ENCODE measurements around the gene CUL1. TPM values are rescaled to one million over a fixed set of nuclear protein-coding genes. Genes with fewer than 3 reads are reported as not detected.

CUL1 gene
- total RNA-seq, 1 experiment from 2014 or later, result 43.6 TPM

DNA sequence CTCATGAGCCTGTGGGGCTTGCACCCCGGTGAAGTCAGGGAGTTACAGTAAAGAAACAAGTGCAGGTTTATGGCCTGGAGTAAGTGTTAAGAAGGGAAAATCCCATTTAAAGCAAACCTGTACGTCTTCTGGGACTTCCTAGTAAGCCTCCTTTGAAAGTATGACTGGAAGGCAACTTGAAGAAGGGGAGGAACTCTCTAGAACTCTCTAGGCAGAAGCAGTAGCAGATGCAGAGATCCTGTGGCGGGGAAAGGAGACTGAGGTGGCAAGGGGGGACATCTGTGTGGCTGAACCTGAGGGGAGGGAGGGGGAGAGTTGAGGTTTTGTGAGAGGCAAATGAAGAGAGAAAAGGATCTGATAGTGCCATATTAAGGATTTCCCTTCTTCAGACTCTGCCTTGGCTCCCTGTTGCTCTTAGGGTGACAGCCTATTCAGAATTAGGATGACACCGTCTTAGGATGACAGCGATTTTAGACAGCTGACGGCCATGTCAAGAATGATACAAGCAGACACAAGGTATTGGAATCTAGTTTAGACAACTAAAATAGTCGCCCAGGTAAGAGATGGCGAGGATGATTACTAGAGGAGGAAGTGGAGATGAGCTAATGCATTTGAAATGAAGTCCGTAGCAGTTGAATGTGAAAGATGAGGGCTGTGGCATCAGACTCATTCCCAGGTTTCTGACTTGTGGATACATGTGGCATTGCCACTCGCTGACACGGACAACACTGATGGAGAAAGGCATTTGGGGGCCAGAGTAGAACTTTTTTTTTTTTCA lies 29.0 kb downstream of the CUL1 start:
- no peaks in the 10 kb centered on the region for H3K9me2 ChIP-seq (replicated peaks; ENCODE audit: low read length)
- H3K4me3 ChIP-seq (ENCODE audit: low read length), result no peak overlapping the region
- H3K4me2 ChIP-seq (ENCODE audit: low read length), result no peak overlapping the region
- H3K9ac ChIP-seq (ENCODE audit: low read length), result no peak overlapping the region
- TF ChIP-seq, protein P1, sequence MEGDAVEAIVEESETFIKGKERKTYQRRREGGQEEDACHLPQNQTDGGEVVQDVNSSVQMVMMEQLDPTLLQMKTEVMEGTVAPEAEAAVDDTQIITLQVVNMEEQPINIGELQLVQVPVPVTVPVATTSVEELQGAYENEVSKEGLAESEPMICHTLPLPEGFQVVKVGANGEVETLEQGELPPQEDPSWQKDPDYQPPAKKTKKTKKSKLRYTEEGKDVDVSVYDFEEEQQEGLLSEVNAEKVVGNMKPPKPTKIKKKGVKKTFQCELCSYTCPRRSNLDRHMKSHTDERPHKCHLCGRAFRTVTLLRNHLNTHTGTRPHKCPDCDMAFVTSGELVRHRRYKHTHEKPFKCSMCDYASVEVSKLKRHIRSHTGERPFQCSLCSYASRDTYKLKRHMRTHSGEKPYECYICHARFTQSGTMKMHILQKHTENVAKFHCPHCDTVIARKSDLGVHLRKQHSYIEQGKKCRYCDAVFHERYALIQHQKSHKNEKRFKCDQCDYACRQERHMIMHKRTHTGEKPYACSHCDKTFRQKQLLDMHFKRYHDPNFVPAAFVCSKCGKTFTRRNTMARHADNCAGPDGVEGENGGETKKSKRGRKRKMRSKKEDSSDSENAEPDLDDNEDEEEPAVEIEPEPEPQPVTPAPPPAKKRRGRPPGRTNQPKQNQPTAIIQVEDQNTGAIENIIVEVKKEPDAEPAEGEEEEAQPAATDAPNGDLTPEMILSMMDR (conservative IDR thresholded peaks at IDR 0.05; ENCODE audit: low read depth, low read length), result no peak
- TF ChIP-seq EZH2 (IDR thresholded peaks at IDR 0.05; ENCODE audit: low read length, unreplicated experiment), result no peak
- no peak for TF ChIP-seq EZH2phosphoT487 (IDR thresholded peaks at IDR 0.05; ENCODE audit: borderline replicate concordance, low read length)
- DNase-seq, result no peak
- H4K20me1 ChIP-seq (ENCODE audit: low read length), result peaks cover 70% of the 10 kb centered on the region
- intact Hi-C loops (cut with micrococcal nuclease), result no loop called here
- H3K79me2 ChIP-seq (ENCODE audit: low read length), result peaks cover 99% of the 10 kb centered on the region
- ChIA-PET POLR2A (ENCODE audit: unreplicated experiment) (no interaction called here), CTCF (no interaction called here)
- H3F3A ChIP-seq (ENCODE audit: low read length, unreplicated experiment), result no peaks in the 10 kb centered on the region
- H2AFZ ChIP-seq (ENCODE audit: low read length), result no peak overlapping the region
- H3K27me3 ChIP-seq (ENCODE audit: low read length), result no peaks in the 10 kb centered on the region
- no peak overlapping the region for H3K27ac ChIP-seq (ENCODE audit: low read length)
- no peak for ATAC-seq
- no peaks in the 10 kb centered on the region for H3K9me3 ChIP-seq (ENCODE audit: low read length)
- H3K36me3 ChIP-seq (ENCODE audit: low read depth, low read length), result peaks cover 15% of the 10 kb centered on the region; the same call in 1 of the 2 replicates
- H3K4me1 ChIP-seq (ENCODE audit: insufficient read depth, low read length), result peaks cover 11% of the 10 kb centered on the region
- no TSS peak for BruUV-seq (replicated peaks)

GRCh38 chr7:148729984-148730733 lies 31.5 kb downstream of the CUL1 start:
- DNase-seq, result peak; percentile 48
- peak; percentile 96 for ATAC-seq
- ChIA-PET CTCF (no interaction called here), POLR2A (ENCODE audit: unreplicated experiment) (interaction anchor here (0.7 kb wide), 1 partner anchor 14 kb away, joined by 3 read pairs; no protein-coding TSS in a partner anchor)
- TF ChIP-seq EZH2 (IDR thresholded peaks at IDR 0.05; ENCODE audit: low read length, unreplicated experiment) (no peak), EZH2phosphoT487 (IDR thresholded peaks at IDR 0.05; ENCODE audit: borderline replicate concordance, low read length) (no peak)
- TF ChIP-seq, protein P1 (conservative IDR thresholded peaks at IDR 0.05; ENCODE audit: low read depth, low read length), result no peak
- H3K9me3 ChIP-seq (ENCODE audit: low read length), result no peaks in the 10 kb centered on the region
- peaks cover 52% of the 10 kb centered on the region for H4K20me1 ChIP-seq (ENCODE audit: low read length)
- intact Hi-C loops (cut with micrococcal nuclease), result no loop called here
- H3K79me2 ChIP-seq (ENCODE audit: low read length), result peaks cover 98% of the 10 kb centered on the region
- H3K27me3 ChIP-seq (ENCODE audit: low read length), result no peaks in the 10 kb centered on the region
- H2AFZ ChIP-seq (ENCODE audit: low read length), result no peak overlapping the region
- no TSS peak for BruUV-seq (replicated peaks)
- peak overlapping the region; percentile 5; the same call in 1 of the 2 replicates for H3K4me2 ChIP-seq (ENCODE audit: low read length)
- peaks cover 26% of the 10 kb centered on the region; the same call in 1 of the 2 replicates for H3K36me3 ChIP-seq (ENCODE audit: low read depth, low read length)
- no peaks in the 10 kb centered on the region for H3K9me2 ChIP-seq (replicated peaks; ENCODE audit: low read length)
- H3K9ac ChIP-seq (ENCODE audit: low read length), result no peak overlapping the region
- no peak overlapping the region for H3K27ac ChIP-seq (ENCODE audit: low read length)
- no peaks in the 10 kb centered on the region for H3F3A ChIP-seq (ENCODE audit: low read length, unreplicated experiment)
- H3K4me1 ChIP-seq (ENCODE audit: insufficient read depth, low read length), result peaks cover 11% of the 10 kb centered on the region
- H3K4me3 ChIP-seq (ENCODE audit: low read length), result no peak overlapping the region

All from PC-3 (cell line).